Measurements from ENCODE around the gene NCAM2. TPM values are rescaled to one million over a fixed set of nuclear protein-coding genes. Genes with fewer than 3 reads are reported as not detected.

The NCAM2 gene
- total and polyA plus RNA-seq, 2 donors: 0.34 to 0.52 TPM

DNA sequence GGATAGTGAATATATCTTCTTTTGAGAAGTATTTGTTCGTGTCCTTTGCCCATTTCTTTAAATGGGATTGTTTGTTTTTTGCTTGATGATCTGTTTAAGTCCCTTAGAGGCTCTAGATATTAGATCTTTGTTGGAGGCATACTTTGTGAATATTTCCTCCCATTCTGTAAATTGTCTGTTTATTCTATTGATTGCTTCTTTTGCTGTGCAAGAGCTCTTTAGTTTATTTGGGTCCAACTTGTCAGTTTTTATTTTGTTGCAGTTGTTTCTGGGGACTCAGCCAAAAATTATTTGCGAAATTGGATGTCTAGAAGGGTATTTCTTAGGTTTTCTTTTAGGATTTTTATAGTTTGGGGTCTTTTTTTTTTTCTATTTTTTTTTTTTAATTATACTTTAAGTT is 302.8 kb downstream of the NCAM2 start:
- Histone ChIP-seq H3K4me1 (ENCODE audit: control insufficient read depth in 2 of 2, insufficient read depth in 2 of 2, low read length in 2 of 2) (no peaks in the 10 kb centered on the region), H3K27ac (ENCODE audit: low read depth in 1 of 2, low read length in 1 of 2) (no peak overlapping the region), H3K9me3 (ENCODE audit: control insufficient read depth in 2 of 2, insufficient read depth in 1 of 2, low read length in 1 of 2) (no peaks in the 10 kb centered on the region), H3K4me3 (ENCODE audit: low read length in 2 of 2) (no peak overlapping the region), H3K27me3 (ENCODE audit: control insufficient read depth in 2 of 2, insufficient read depth in 1 of 2, low read length in 1 of 2) (no peaks in the 10 kb centered on the region), H3K36me3 (ENCODE audit: control insufficient read depth in 2 of 2, insufficient read depth in 2 of 2, low read length in 1 of 2) (no peaks in the 10 kb centered on the region)
- no peak for DNase-seq (ENCODE audit: low read depth in 6 of 9, low spot score in 9 of 9)
- WGBS: 88% methylated on average over 2 of the region's 2 CpGs

DNA sequence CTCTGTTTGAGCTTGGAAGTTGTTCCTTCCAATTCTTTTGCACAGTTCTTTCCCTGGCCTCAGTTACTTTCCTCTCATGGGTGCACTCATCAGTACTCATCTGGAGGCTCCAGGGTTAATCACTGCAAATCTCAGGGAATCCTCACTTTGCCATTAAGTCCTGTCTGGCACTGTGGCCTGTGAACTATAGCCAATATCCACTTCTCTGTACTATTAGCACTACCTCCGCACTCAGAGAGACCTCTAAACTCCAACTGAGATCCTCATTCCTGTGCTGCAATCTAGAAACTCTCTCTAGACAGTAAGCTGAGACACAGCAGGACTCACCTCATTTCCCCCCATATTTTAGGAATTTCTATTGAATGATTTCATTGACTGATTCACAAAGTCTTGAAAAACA is 311.3 kb downstream of the NCAM2 start:
- Histone ChIP-seq H3K4me3 (ENCODE audit: low read length in 2 of 2) (no peak overlapping the region), H3K27me3 (ENCODE audit: control insufficient read depth in 2 of 2, insufficient read depth in 1 of 2, low read length in 1 of 2) (no peaks in the 10 kb centered on the region), H3K4me1 (ENCODE audit: control insufficient read depth in 2 of 2, insufficient read depth in 2 of 2, low read length in 2 of 2) (no peaks in the 10 kb centered on the region), H3K27ac (ENCODE audit: low read depth in 1 of 2, low read length in 1 of 2) (no peak overlapping the region), H3K9me3 (ENCODE audit: control insufficient read depth in 2 of 2, insufficient read depth in 1 of 2, low read length in 1 of 2) (no peaks in the 10 kb centered on the region), H3K36me3 (ENCODE audit: control insufficient read depth in 2 of 2, insufficient read depth in 2 of 2, low read length in 1 of 2) (no peaks in the 10 kb centered on the region)
- no peak for DNase-seq (ENCODE audit: low read depth in 6 of 9, low spot score in 9 of 9)
- WGBS: 93% methylated on average over 1 of the region's 1 CpG

DNA sequence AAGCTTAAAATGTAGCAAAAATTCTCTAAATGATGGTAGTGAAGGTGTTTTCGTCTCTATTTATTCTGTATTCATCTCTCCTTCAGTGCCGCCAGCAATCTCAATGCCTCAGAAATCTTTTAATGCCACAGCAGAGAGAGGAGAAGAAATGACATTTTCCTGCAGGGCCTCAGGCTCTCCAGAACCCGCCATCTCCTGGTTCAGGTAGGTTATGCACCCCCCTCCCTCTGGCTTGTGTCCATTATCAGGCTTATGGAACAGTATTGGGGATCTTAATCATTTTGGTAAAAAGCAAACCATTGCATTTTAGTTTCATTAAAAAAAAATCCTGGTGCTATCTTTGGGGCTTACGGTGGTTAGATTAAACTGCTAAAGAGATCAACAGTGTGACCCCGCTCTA is 326.1 kb downstream of the NCAM2 start:
- Histone ChIP-seq H3K27ac (ENCODE audit: low read depth in 1 of 2, low read length in 1 of 2) (no peak overlapping the region), H3K27me3 (ENCODE audit: control insufficient read depth in 2 of 2, insufficient read depth in 1 of 2, low read length in 1 of 2) (no peaks in the 10 kb centered on the region), H3K36me3 (ENCODE audit: control insufficient read depth in 2 of 2, insufficient read depth in 2 of 2, low read length in 1 of 2) (no peaks in the 10 kb centered on the region), H3K4me1 (ENCODE audit: control insufficient read depth in 2 of 2, insufficient read depth in 2 of 2, low read length in 2 of 2) (no peaks in the 10 kb centered on the region), H3K9me3 (ENCODE audit: control insufficient read depth in 2 of 2, insufficient read depth in 1 of 2, low read length in 1 of 2) (no peaks in the 10 kb centered on the region), H3K4me3 (ENCODE audit: low read length in 2 of 2) (no peak overlapping the region)
- DNase-seq (ENCODE audit: low read depth in 6 of 9, low spot score in 9 of 9): no peak
- 97% methylated on average over 5 of the region's 5 CpGs for WGBS

DNA sequence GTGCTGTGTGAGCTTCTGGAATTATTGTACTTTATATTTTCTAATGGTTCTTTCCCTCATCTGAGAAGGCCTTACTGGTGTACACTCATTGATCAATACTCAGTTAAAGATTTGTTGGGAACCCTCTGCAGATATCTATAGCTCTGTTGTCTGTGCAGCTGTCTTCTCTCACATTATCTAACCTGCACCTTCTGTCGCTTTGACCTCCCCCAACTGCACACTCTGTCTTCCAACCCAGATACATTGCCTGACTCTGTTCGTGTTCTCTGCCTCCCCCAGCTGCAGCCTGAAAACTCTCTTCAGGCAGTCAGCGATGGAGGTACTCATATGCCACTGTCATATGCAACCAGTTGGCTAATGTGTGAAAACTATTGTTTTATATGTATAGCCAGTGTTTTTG is 334.3 kb downstream of the NCAM2 start:
- H3K27ac ChIP-seq (ENCODE audit: low read depth in 1 of 2, low read length in 1 of 2): no peak overlapping the region
- no peaks in the 10 kb centered on the region for H3K4me1 ChIP-seq (ENCODE audit: control insufficient read depth in 2 of 2, insufficient read depth in 2 of 2, low read length in 2 of 2)
- no peaks in the 10 kb centered on the region for H3K36me3 ChIP-seq (ENCODE audit: control insufficient read depth in 2 of 2, insufficient read depth in 2 of 2, low read length in 1 of 2)
- WGBS: 94% methylated on average over 3 of the region's 3 CpGs
- no peaks in the 10 kb centered on the region for H3K27me3 ChIP-seq (ENCODE audit: control insufficient read depth in 2 of 2, insufficient read depth in 1 of 2, low read length in 1 of 2)
- no peaks in the 10 kb centered on the region for H3K9me3 ChIP-seq (ENCODE audit: control insufficient read depth in 2 of 2, insufficient read depth in 1 of 2, low read length in 1 of 2)
- DNase-seq (ENCODE audit: low read depth in 6 of 9, low spot score in 9 of 9): no peak
- no peak overlapping the region for H3K4me3 ChIP-seq (ENCODE audit: low read length in 2 of 2)

DNA sequence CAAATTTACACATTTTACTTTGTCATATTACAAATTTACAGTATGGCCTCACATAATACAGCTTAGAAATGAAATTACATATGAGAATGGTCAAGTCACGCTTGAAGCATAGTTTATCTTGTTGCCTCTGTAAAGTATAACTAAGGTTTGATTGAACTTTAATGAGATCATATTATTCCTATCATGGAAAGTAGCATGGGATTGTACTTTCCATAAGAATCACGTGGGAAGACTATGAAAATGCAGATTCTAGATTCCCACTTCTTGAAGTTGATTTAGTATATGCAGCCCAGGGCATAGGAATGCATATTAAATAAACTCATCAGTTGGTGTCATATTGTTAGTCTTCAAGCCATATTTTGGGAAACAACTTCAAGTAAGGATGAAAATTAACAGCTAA is 342.8 kb downstream of the NCAM2 start:
- Histone ChIP-seq H3K4me3 (ENCODE audit: low read length in 2 of 2) (no peak overlapping the region), H3K36me3 (ENCODE audit: control insufficient read depth in 2 of 2, insufficient read depth in 2 of 2, low read length in 1 of 2) (no peaks in the 10 kb centered on the region), H3K27ac (ENCODE audit: low read depth in 1 of 2, low read length in 1 of 2) (no peak overlapping the region), H3K4me1 (ENCODE audit: control insufficient read depth in 2 of 2, insufficient read depth in 2 of 2, low read length in 2 of 2) (no peaks in the 10 kb centered on the region), H3K9me3 (ENCODE audit: control insufficient read depth in 2 of 2, insufficient read depth in 1 of 2, low read length in 1 of 2) (peaks cover 2 to 11% of the 10 kb centered on the region in 2 donors), H3K27me3 (ENCODE audit: control insufficient read depth in 2 of 2, insufficient read depth in 1 of 2, low read length in 1 of 2) (no peaks in the 10 kb centered on the region)
- 97% methylated on average over 2 of the region's 2 CpGs for WGBS
- DNase-seq (ENCODE audit: low read depth in 6 of 9, low spot score in 9 of 9): no peak

DNA sequence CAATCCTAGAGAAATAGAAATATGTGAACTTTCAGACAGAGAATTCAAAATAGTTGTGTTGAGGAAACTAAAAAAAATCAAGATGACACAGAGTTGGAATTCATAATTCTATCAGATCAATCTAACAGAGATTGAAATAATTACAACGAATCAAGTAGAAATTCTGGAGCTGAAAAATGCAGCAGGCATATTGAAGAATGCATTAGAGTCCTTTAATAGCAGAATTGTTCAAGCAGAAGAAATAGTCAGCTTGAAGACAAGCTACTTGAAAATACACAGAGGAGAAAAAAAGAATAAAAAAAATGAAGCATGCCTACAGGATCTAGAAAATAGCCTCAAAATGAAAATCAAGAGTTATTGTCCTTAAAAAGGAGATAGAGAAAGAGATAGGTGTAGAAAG is 347.1 kb downstream of the NCAM2 start:
- 87% methylated on average over 1 of the region's 1 CpG for WGBS

DNA sequence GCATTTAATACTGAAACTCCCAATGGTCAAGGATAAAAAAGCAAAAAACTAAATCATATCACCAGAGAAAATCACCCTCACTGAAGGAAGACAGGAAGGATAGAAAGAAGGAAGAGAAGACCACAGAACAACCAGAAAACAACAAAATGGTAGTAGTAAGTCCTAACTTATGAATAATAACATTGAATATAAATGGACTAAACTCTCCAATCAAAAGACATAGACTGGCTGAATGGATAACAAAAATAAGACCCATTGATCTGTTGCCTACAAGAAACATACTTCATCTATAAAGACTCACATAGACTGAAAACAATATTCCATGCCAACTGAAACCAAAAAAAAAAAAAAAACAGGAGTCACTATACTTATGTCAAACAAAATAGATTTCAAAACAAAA is 347.7 kb downstream of the NCAM2 start:
- Histone ChIP-seq H3K27ac (ENCODE audit: low read depth in 1 of 2, low read length in 1 of 2) (no peak overlapping the region), H3K27me3 (ENCODE audit: control insufficient read depth in 2 of 2, insufficient read depth in 1 of 2, low read length in 1 of 2) (no peaks in the 10 kb centered on the region), H3K4me3 (ENCODE audit: low read length in 2 of 2) (no peak overlapping the region), H3K9me3 (ENCODE audit: control insufficient read depth in 2 of 2, insufficient read depth in 1 of 2, low read length in 1 of 2) (peaks cover 2 to 11% of the 10 kb centered on the region in 2 donors), H3K36me3 (ENCODE audit: control insufficient read depth in 2 of 2, insufficient read depth in 2 of 2, low read length in 1 of 2) (no peaks in the 10 kb centered on the region), H3K4me1 (ENCODE audit: control insufficient read depth in 2 of 2, insufficient read depth in 2 of 2, low read length in 2 of 2) (no peaks in the 10 kb centered on the region)
- DNase-seq (ENCODE audit: low read depth in 6 of 9, low spot score in 9 of 9): no peak

More for the DNA sequence above, 347.1 kb downstream of the NCAM2 start:
- H3K4me3 ChIP-seq (ENCODE audit: low read length in 2 of 2): no peak overlapping the region
- H3K36me3 ChIP-seq (ENCODE audit: control insufficient read depth in 2 of 2, insufficient read depth in 2 of 2, low read length in 1 of 2): no peaks in the 10 kb centered on the region
- no peak for DNase-seq (ENCODE audit: low read depth in 6 of 9, low spot score in 9 of 9)
- H3K27me3 ChIP-seq (ENCODE audit: control insufficient read depth in 2 of 2, insufficient read depth in 1 of 2, low read length in 1 of 2): no peaks in the 10 kb centered on the region
- no peaks in the 10 kb centered on the region for H3K4me1 ChIP-seq (ENCODE audit: control insufficient read depth in 2 of 2, insufficient read depth in 2 of 2, low read length in 2 of 2)
- H3K27ac ChIP-seq (ENCODE audit: low read depth in 1 of 2, low read length in 1 of 2): no peak overlapping the region
- H3K9me3 ChIP-seq (ENCODE audit: control insufficient read depth in 2 of 2, insufficient read depth in 1 of 2, low read length in 1 of 2): peaks cover 2 to 11% of the 10 kb centered on the region in 2 donors

DNA sequence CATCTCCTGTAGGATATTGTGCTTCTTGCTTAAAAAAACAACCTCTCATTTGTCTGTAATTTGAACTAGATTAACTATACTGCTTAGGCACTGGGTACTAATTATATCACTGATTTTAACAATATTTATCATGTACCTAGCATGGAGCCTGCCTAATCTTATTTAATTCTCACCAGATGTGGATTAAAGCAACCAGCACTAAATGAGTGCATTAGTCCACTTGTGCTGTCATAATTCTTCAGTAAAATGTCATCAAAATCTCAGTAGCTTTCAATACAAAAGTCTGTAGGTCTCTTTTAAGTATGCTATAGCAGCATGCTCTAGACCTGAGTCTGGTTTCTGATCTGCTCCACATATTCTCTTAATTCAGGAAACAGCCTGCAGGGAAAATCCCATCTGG is 368.1 kb downstream of the NCAM2 start:
- Histone ChIP-seq H3K4me1 (ENCODE audit: control insufficient read depth in 2 of 2, insufficient read depth in 2 of 2, low read length in 2 of 2) (no peaks in the 10 kb centered on the region), H3K27me3 (ENCODE audit: control insufficient read depth in 2 of 2, insufficient read depth in 1 of 2, low read length in 1 of 2) (no peaks in the 10 kb centered on the region), H3K27ac (ENCODE audit: low read depth in 1 of 2, low read length in 1 of 2) (no peak overlapping the region), H3K9me3 (ENCODE audit: control insufficient read depth in 2 of 2, insufficient read depth in 1 of 2, low read length in 1 of 2) (no peaks in the 10 kb centered on the region), H3K4me3 (ENCODE audit: low read length in 2 of 2) (no peak overlapping the region), H3K36me3 (ENCODE audit: control insufficient read depth in 2 of 2, insufficient read depth in 2 of 2, low read length in 1 of 2) (no peaks in the 10 kb centered on the region)
- DNase-seq (ENCODE audit: low read depth in 6 of 9, low spot score in 9 of 9): no peak

DNA sequence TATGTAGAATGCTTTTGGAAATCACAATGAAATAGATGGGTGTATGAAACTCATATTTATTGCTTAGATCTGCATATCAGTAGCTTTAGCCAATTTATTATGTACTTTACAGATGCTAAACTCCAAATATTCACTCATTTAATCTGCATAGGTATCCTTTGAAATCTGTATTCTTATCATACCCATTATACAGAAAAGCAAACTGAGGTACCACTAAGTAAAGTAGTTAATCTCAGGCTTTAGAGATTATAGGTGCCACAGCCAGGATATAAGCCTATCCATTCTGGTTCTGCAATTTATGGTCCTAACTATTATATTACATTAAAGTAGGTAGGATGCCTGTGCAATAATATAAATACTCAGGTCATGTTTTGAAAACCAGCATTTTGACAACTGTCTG is 369.4 kb downstream of the NCAM2 start:
- no peaks in the 10 kb centered on the region for H3K36me3 ChIP-seq (ENCODE audit: control insufficient read depth in 2 of 2, insufficient read depth in 2 of 2, low read length in 1 of 2)
- H3K27me3 ChIP-seq (ENCODE audit: control insufficient read depth in 2 of 2, insufficient read depth in 1 of 2, low read length in 1 of 2): no peaks in the 10 kb centered on the region
- H3K9me3 ChIP-seq (ENCODE audit: control insufficient read depth in 2 of 2, insufficient read depth in 1 of 2, low read length in 1 of 2): no peaks in the 10 kb centered on the region
- no peak overlapping the region for H3K27ac ChIP-seq (ENCODE audit: low read depth in 1 of 2, low read length in 1 of 2)
- H3K4me1 ChIP-seq (ENCODE audit: control insufficient read depth in 2 of 2, insufficient read depth in 2 of 2, low read length in 2 of 2): no peaks in the 10 kb centered on the region
- no peak for DNase-seq (ENCODE audit: low read depth in 6 of 9, low spot score in 9 of 9)
- H3K4me3 ChIP-seq (ENCODE audit: low read length in 2 of 2): no peak overlapping the region

DNA sequence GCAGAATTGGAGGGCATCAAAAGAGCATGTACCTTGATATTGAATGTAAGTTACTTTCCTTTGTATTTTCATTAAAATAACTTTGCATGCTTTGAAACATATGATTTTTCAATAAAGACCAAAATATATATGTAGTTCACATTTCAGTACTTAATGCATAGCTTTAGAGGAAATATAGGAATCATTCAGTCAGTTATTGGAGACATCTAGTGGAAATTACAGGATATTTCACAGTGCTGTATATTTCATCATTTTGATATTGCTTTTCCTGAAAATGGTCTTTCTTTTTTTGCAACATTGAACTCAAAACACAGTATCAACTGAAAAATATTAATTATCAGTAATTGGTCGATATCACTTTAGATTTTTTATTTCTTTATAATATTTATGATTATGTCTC is 375.8 kb downstream of the NCAM2 start:
- Histone ChIP-seq H3K27me3 (ENCODE audit: control insufficient read depth in 2 of 2, insufficient read depth in 1 of 2, low read length in 1 of 2) (no peaks in the 10 kb centered on the region), H3K4me1 (ENCODE audit: control insufficient read depth in 2 of 2, insufficient read depth in 2 of 2, low read length in 2 of 2) (no peaks in the 10 kb centered on the region), H3K9me3 (ENCODE audit: control insufficient read depth in 2 of 2, insufficient read depth in 1 of 2, low read length in 1 of 2) (no peaks in the 10 kb centered on the region), H3K36me3 (ENCODE audit: control insufficient read depth in 2 of 2, insufficient read depth in 2 of 2, low read length in 1 of 2) (no peaks in the 10 kb centered on the region), H3K4me3 (ENCODE audit: low read length in 2 of 2) (no peak overlapping the region), H3K27ac (ENCODE audit: low read depth in 1 of 2, low read length in 1 of 2) (no peak overlapping the region)
- 80% methylated on average over 1 of the region's 1 CpG for WGBS
- DNase-seq (ENCODE audit: low read depth in 6 of 9, low spot score in 9 of 9): no peak

Data from thymus (tissue), 11 donors.